K562 (cell line): Measurements from ENCODE around the gene ZNG1C. TPM values are rescaled to one million over a fixed set of nuclear protein-coding genes. Genes with fewer than 3 reads are reported as not detected.
"Not testable (repeated sequence)": the region's sequence is repeated elsewhere in the genome, so short reads cannot be mapped to it uniquely, and the experiment has no call there.

Source experiments
- ATAC-seq: fragments of 200-7000 bp; cut with Tn5 transposase; 3 replicates; pipeline ENCODE4 v1.9.1; 2020; ENCODE audit warnings: moderate library complexity
- BruUV-seq: library from RNA; stranded (reverse); fragments of 400-500 nt; replicated peaks from 2 replicates; lab custom pipeline; 2021; lab: Mats Ljungman, UMichigan
- CTCF ChIA-PET: fragments of 300-600 bp; formaldehyde crosslinking; extraction: SDS; loops from one replicate; lab custom pipeline; 2021; ENCODE audit warnings: low intra/inter-chr PET ratio; lab: Yijun Ruan, JAX
- POLR2A ChIA-PET: fragments of 300-600, 350-650 bp; sonication (Branson Sonifier 250); formaldehyde crosslinking; extraction: SDS; loops from one replicate; lab custom pipeline; 2021; ENCODE audit warnings: antibody characterized with exemption, inconsistent platforms; lab: Yijun Ruan, JAX
- DNase-seq, 4 experiments: peaks; one replicate each; pipeline versions ENCODE4 v3.0.0 to v3.0.0-alpha.2; 2011 to 2018; ENCODE audit warnings: low spot score in 3 of 4, mixed read lengths in 3 of 4; ENCODE audit errors: extremely low read depth in 1 of 4
- FAIRE-seq: peaks from 2 replicates; lab custom pipeline; 2011; peaks lifted over from hg19 to GRCh38; lab: Jason Lieb, UNC
- H2AFZ ChIP-seq: 2 replicates; pipeline ENCODE4 v1.6.0; 2011; ENCODE audit warnings: low read depth, low read length, control low read depth, inconsistent platforms
- H3K27ac ChIP-seq: fragments of 200-600 bp; 3 replicates; pipeline ENCODE4 v1.8.0; 2011; ENCODE audit warnings: low read depth, mild to moderate bottlenecking, control low read depth, inconsistent platforms, low read length, moderate library complexity, mixed read lengths; ENCODE audit errors: extremely low read depth
- H3K27me3 ChIP-seq, 2 experiments: fragments of 300-600 bp in 1 of 2; 2 replicates in 1 of 2; 3 replicates in 1 of 2; pipeline versions ENCODE4 v1.6.0 to v1.8.0; 2011; ENCODE audit warnings: inconsistent platforms in 2 of 2, low read length in 2 of 2, mild to moderate bottlenecking in 1 of 2, mixed read lengths in 1 of 2, moderate library complexity in 1 of 2; ENCODE audit not compliant: control insufficient read depth in 2 of 2, insufficient read depth in 2 of 2
- H3K36me3 ChIP-seq: fragments of 300-600 bp; 3 replicates; pipeline ENCODE4 v1.8.0; 2011; ENCODE audit warnings: mild to moderate bottlenecking, low read length, inconsistent platforms; ENCODE audit not compliant: control insufficient read depth, insufficient read depth
- H3K4me1 ChIP-seq, 2 experiments: fragments of 200-600 bp in 1 of 2; replicated peaks in 1 of 2; 2 replicates in 1 of 2; 3 replicates in 1 of 2; pipeline versions ENCODE4 v1.5.1 to v1.8.0; 2011; ENCODE audit warnings: inconsistent platforms in 2 of 2, low read length in 2 of 2, mild to moderate bottlenecking in 1 of 2, mixed read lengths in 1 of 2, moderate library complexity in 1 of 2; ENCODE audit not compliant: control insufficient read depth in 2 of 2, insufficient read depth in 2 of 2
- H3K4me2 ChIP-seq: 2 replicates; pipeline ENCODE4 v1.6.1; 2011; ENCODE audit warnings: low read length, control low read depth, inconsistent platforms, mixed read lengths; ENCODE audit not compliant: insufficient read depth
- H3K4me3 ChIP-seq: fragments of 200-600 bp; sonication (generic), shearing (Covaris generic); 2 replicates; pipeline ENCODE4 v1.5.1; 2016; ENCODE audit warnings: control low read depth, inconsistent platforms
- H3K79me2 ChIP-seq: fragments of 200-600 bp; 3 replicates; pipeline ENCODE4 v1.8.0; 2011; ENCODE audit warnings: low read length, inconsistent platforms; ENCODE audit not compliant: control insufficient read depth, insufficient read depth
- H3K9ac ChIP-seq, 2 experiments: 2 replicates each; pipeline versions ENCODE4 v1.6.0 to v1.6.1; 2011; ENCODE audit warnings: low read depth in 2 of 2, low read length in 2 of 2, control low read depth in 1 of 2, inconsistent platforms in 1 of 2, mild to moderate bottlenecking in 1 of 2, mixed read lengths in 1 of 2; ENCODE audit not compliant: insufficient read depth in 1 of 2
- H3K9me1 ChIP-seq: one replicate; pipeline ENCODE4 v1.6.0; 2011; ENCODE audit warnings: inconsistent platforms, mild to moderate bottlenecking, low read length, moderate library complexity; ENCODE audit not compliant: control insufficient read depth, insufficient read depth
- H3K9me3 ChIP-seq: replicated peaks from 2 replicates; pipeline ENCODE4 v1.5.1; 2011; ENCODE audit warnings: low read depth, low read length, inconsistent platforms; ENCODE audit not compliant: control insufficient read depth, insufficient read depth
- H4K20me1 ChIP-seq: replicated peaks from 2 replicates; pipeline ENCODE4 v1.6.1; 2011; ENCODE audit warnings: low read length, inconsistent platforms, mixed read lengths; ENCODE audit not compliant: control insufficient read depth, insufficient read depth
- WGBS: fragments of 100-300 bp; shearing (Covaris generic); methylation state at CpG from one replicate; pipeline ENCODE4 v1.1.6; 2016; ENCODE audit warnings: low coverage, mixed read lengths; ENCODE audit not compliant: insufficient coverage; ENCODE audit errors: missing lambda C conversion rate; 5-methylcytosine and 5-hydroxymethylcytosine counted together
- in situ Hi-C: fragments of 300-500 bp; cut with MboI; formaldehyde crosslinking; loops from 4 replicates; pipeline ENCODE4 v1.15.0; 2018; ENCODE audit warnings: inconsistent platforms, mixed read lengths
- intact Hi-C: fragments of 100-400 bp; cut with micrococcal nuclease; formaldehyde crosslinking; loops from 2 replicates; pipeline ENCODE4 v1.14.2; 2022
- polyA plus RNA-seq, 8 experiments: library from polyadenylated mRNA; depleted of rRNA in 4 of 8; stranded (reverse) in 5 of 8; unstranded in 3 of 8; fragments of >200 nt; fragmentation: Nextera tagmentation in 2 of 8; fragmentation: Illumina TruSeq in 1 of 8; extraction: Ambion mirVana in 2 of 8; extraction: Trizol in 1 of 8; gene quantifications; 2 replicates each; pipeline versions ENCODE4 v1.2.1 to v1.2.3, GENCODE V29; 2011 to 2014; ENCODE audit warnings: inconsistent platforms in 1 of 8, missing spikeins in 1 of 8
- total RNA-seq, 7 experiments: library from RNA; depleted of rRNA in 6 of 7; stranded (reverse); fragments of >200 nt in 6 of 7; fragmentation: Illumina TruSeq in 2 of 7; extraction: Trizol in 2 of 7; gene quantifications; 2 replicates each; pipeline versions ENCODE4 v1.2.1 to v1.2.3, GENCODE V29; 2011 to 2021; ENCODE audit warnings: low replicate concordance in 1 of 7

The ZNG1C gene
- total and polyA plus RNA-seq, 9 of the 15 experiments (the other 6 are each of a cell fraction or from before 2014, with no cell fraction given) = 23.8 to 135 (median 65.0) TPM

GRCh38 chr9:68329106-68329505, 87.3 kb downstream of the ZNG1C start:
- intact Hi-C loops, H3K4me1 ChIP-seq, POLR2A ChIA-PET, H4K20me1 ChIP-seq, DNase-seq, H3K4me2 ChIP-seq, H3K9me3 ChIP-seq, H3K36me3 ChIP-seq, H3K4me3 ChIP-seq, BruUV-seq, H3K27me3 ChIP-seq, H3K79me2 ChIP-seq, H2AFZ ChIP-seq, H3K9ac ChIP-seq, FAIRE-seq, CTCF ChIA-PET, ATAC-seq, H3K9me1 ChIP-seq, H3K27ac ChIP-seq: not testable (repeated sequence)
- in situ Hi-C loops = loop anchor here (25.0 kb wide), 1 partner anchor 233 kb away; no protein-coding TSS in a partner anchor
- 0% methylated on average over 1 of the region's 4 CpGs for WGBS

GRCh38 chr9:68330531-68331173, 88.9 kb downstream of the ZNG1C start:
- H3K9me1 ChIP-seq, intact Hi-C loops, H3K27me3 ChIP-seq, H3K27ac ChIP-seq, H3K9ac ChIP-seq, H3K79me2 ChIP-seq, DNase-seq, H3K4me1 ChIP-seq, H2AFZ ChIP-seq, H3K36me3 ChIP-seq, FAIRE-seq, POLR2A ChIA-PET, CTCF ChIA-PET, H3K4me2 ChIP-seq, H3K9me3 ChIP-seq, H4K20me1 ChIP-seq, ATAC-seq, H3K4me3 ChIP-seq, BruUV-seq: not testable (repeated sequence)
- in situ Hi-C loops = loop anchor here (25.0 kb wide), 1 partner anchor 232 kb away; no protein-coding TSS in a partner anchor
- WGBS = 100% methylated on average over 1 of the region's 11 CpGs

DNA sequence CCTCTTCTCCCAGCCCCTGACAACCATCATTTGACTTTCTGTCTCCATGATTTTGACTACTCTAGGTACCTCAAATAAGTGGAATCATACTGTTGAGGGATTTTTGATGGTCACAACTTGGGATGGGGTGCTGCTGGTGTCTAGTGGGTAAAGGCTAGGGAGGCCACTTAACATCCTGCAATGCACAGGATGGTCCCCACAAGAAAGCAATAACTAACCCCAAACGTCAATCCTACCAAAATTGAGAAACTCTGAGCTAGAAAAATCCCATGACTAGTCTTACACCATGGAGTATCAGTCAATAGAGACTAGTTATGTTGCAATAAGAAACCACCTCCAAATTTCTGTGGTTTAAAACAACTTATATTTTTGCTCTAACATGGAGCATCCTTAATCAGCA, 90.3 kb downstream of the ZNG1C start:
- no CpG with 5 or more reads among the region's 1 CpG for WGBS
- H4K20me1 ChIP-seq, intact Hi-C loops, H2AFZ ChIP-seq, H3K4me1 ChIP-seq, FAIRE-seq, BruUV-seq, H3K9ac ChIP-seq, H3K4me3 ChIP-seq, H3K36me3 ChIP-seq, H3K79me2 ChIP-seq, H3K4me2 ChIP-seq, H3K27ac ChIP-seq, H3K9me3 ChIP-seq, H3K27me3 ChIP-seq, H3K9me1 ChIP-seq, POLR2A ChIA-PET, CTCF ChIA-PET, DNase-seq, ATAC-seq: not testable (repeated sequence)
- in situ Hi-C loops = loop anchor here (25.0 kb wide), 1 partner anchor 230 kb away; no protein-coding TSS in a partner anchor
